CD14-positive monocyte (primary cell): ENCODE data around the gene POU2F1. TPM values are rescaled to one million over a fixed set of nuclear protein-coding genes. Genes with fewer than 3 reads are reported as not detected.
A peak's percentile ranks its signal among the peaks of the same experiment; 100 is the strongest.

ENCODE experiments used
- DNase-seq, 3 donors: peaks; one replicate each; pipeline ENCODE4 v3.0.0-alpha.2; 2011 to 2022
- H2AFZ ChIP-seq: 2 replicates; pipeline ENCODE4 v1.6.0; 2012; ENCODE audit warnings: mild to moderate bottlenecking, low read depth, low read length, inconsistent platforms; ENCODE audit not compliant: insufficient read depth, poor library complexity, severe bottlenecking
- H3K27ac ChIP-seq, 2 donors: 1 replicate in 1 of 2; 2 replicates in 1 of 2; pipeline ENCODE4 v1.5.1; 2012 to 2013; ENCODE audit warnings: low read length in 2 of 2, control low read depth in 1 of 2, inconsistent platforms in 1 of 2, low read depth in 1 of 2, mild to moderate bottlenecking in 1 of 2
- H3K27me3 ChIP-seq, 2 donors: one replicate each; pipeline versions ENCODE4 v1.6.0 to v1.6.1; 2011 to 2013; ENCODE audit warnings: low read length in 2 of 2; ENCODE audit not compliant: control insufficient read depth in 2 of 2, insufficient read depth in 2 of 2
- H3K36me3 ChIP-seq, 2 donors: replicated peaks in 1 of 2; 1 replicate in 1 of 2; 2 replicates in 1 of 2; pipeline versions ENCODE4 v1.5.1 to v1.6.1; 2012 to 2013; ENCODE audit warnings: low read length in 2 of 2, control low read depth in 1 of 2, inconsistent platforms in 1 of 2, mild to moderate bottlenecking in 1 of 2; ENCODE audit not compliant: insufficient read depth in 2 of 2, control insufficient read depth in 1 of 2
- H3K4me1 ChIP-seq, 2 donors: 1 replicate in 1 of 2; 2 replicates in 1 of 2; pipeline versions ENCODE4 v1.5.1 to v1.6.1; 2012 to 2013; ENCODE audit warnings: low read length in 2 of 2, control low read depth in 1 of 2, inconsistent platforms in 1 of 2, mild to moderate bottlenecking in 1 of 2, moderate library complexity in 1 of 2; ENCODE audit not compliant: insufficient read depth in 2 of 2, control insufficient read depth in 1 of 2
- H3K4me2 ChIP-seq: replicated peaks from 2 replicates; pipeline ENCODE3; 2012; ENCODE audit warnings: low read length, moderate library complexity, mild to moderate bottlenecking; ENCODE audit not compliant: poor library complexity, severe bottlenecking; ENCODE audit errors: extremely low read depth
- H3K4me3 ChIP-seq, 3 experiments: fragments of 200-600 bp in 1 of 3; sonication (generic) in 1 of 3; replicated peaks in 1 of 3; 1 replicate in 2 of 3; 2 replicates in 1 of 3; pipeline ENCODE4 v1.5.1; 2011 to 2013; ENCODE audit warnings: low read length in 3 of 3, mild to moderate bottlenecking in 3 of 3, control low read depth in 2 of 3, low read depth in 2 of 3, inconsistent platforms in 1 of 3, moderate library complexity in 1 of 3
- H3K79me2 ChIP-seq: 2 replicates; pipeline ENCODE4 v1.6.0; 2012; ENCODE audit warnings: mild to moderate bottlenecking, control low read depth, inconsistent platforms, low read length, moderate library complexity; ENCODE audit not compliant: insufficient read depth
- H3K9ac ChIP-seq: 2 replicates; pipeline ENCODE4 v1.6.0; 2017; ENCODE audit warnings: low read length, mild to moderate bottlenecking; ENCODE audit not compliant: insufficient read depth, poor library complexity, severe bottlenecking
- H3K9me3 ChIP-seq, 2 donors: replicated peaks in 1 of 2; 1 replicate in 1 of 2; 2 replicates in 1 of 2; pipeline versions ENCODE4 v1.5.1 to v1.6.1; 2012 to 2013; ENCODE audit warnings: low read length in 2 of 2, control low read depth in 1 of 2; ENCODE audit not compliant: control insufficient read depth in 1 of 2, insufficient read depth in 1 of 2
- H4K20me1 ChIP-seq: 2 replicates; pipeline ENCODE4 v1.6.0; 2012; ENCODE audit warnings: mild to moderate bottlenecking, low read length, control low read depth, moderate library complexity; ENCODE audit not compliant: insufficient read depth
- H3K27ac Mint-ChIP-seq, 7 donors: one replicate each; pipeline ENCODE4 v1.8.0; 2020; ENCODE audit warnings: mild to moderate bottlenecking in 7 of 7, mixed read lengths in 7 of 7, moderate library complexity in 6 of 7, inconsistent platforms in 2 of 7
- H3K27me3 Mint-ChIP-seq, 3 donors: one replicate each; pipeline ENCODE4 v1.8.0; 2021 to 2022; ENCODE audit warnings: low read depth in 3 of 3, mild to moderate bottlenecking in 3 of 3, mixed read lengths in 3 of 3, moderate library complexity in 3 of 3, inconsistent platforms in 1 of 3
- H3K36me3 Mint-ChIP-seq, 2 donors: one replicate each; pipeline ENCODE4 v1.8.0; 2020; ENCODE audit warnings: mixed read lengths in 2 of 2, inconsistent platforms in 1 of 2, mild to moderate bottlenecking in 1 of 2
- H3K4me1 Mint-ChIP-seq: one replicate; pipeline ENCODE4 v1.8.0; 2020; ENCODE audit warnings: mild to moderate bottlenecking, mixed read lengths
- H3K4me3 Mint-ChIP-seq, 2 donors: one replicate each; pipeline ENCODE4 v1.8.0; 2020; ENCODE audit warnings: mild to moderate bottlenecking in 2 of 2, mixed read lengths in 2 of 2, moderate library complexity in 1 of 2
- H3K9me3 Mint-ChIP-seq, 7 donors: one replicate each; pipeline ENCODE4 v1.8.0; 2020 to 2022; ENCODE audit warnings: mixed read lengths in 7 of 7, mild to moderate bottlenecking in 6 of 7, moderate library complexity in 6 of 7, inconsistent platforms in 2 of 7
- WGBS: methylation state at CpG from one replicate; pipeline ENCODE4 v1.1.5; 2013; ENCODE audit warnings: missing lambda C conversion rate; ENCODE audit not compliant: insufficient coverage; 5-methylcytosine and 5-hydroxymethylcytosine counted together
- intact Hi-C, 2 donors: fragments of 100-400 bp; cut with micrococcal nuclease; formaldehyde crosslinking; loops; one replicate each; pipeline versions ENCODE4 v1.15.0 to v1.15.1; 2023
- polyA plus RNA-seq, 3 donors: library from polyadenylated mRNA; depleted of rRNA in 1 of 3; unstranded in 2 of 3; stranded (reverse) in 1 of 3; fragments of 300-500 nt in 2 of 3; fragments of >200 nt in 1 of 3; fragmentation: Illumina TruSeq in 2 of 3; gene quantifications; 1 replicate in 2 of 3; 2 replicates in 1 of 3; pipeline ENCODE4 v1.2.3, GENCODE V29; 2012 to 2021
- TF ChIP-seq, protein P1 (sequence below): fragments of 200-600 bp; IDR thresholded peaks from one replicate; pipeline ENCODE4 v1.8.0; 2022; ENCODE audit warnings: antibody characterized with exemption, mild to moderate bottlenecking

POU2F1 gene
- polyA plus RNA-seq, 3 donors: 2.3 to 4.2 (median 3.9) TPM

DNA sequence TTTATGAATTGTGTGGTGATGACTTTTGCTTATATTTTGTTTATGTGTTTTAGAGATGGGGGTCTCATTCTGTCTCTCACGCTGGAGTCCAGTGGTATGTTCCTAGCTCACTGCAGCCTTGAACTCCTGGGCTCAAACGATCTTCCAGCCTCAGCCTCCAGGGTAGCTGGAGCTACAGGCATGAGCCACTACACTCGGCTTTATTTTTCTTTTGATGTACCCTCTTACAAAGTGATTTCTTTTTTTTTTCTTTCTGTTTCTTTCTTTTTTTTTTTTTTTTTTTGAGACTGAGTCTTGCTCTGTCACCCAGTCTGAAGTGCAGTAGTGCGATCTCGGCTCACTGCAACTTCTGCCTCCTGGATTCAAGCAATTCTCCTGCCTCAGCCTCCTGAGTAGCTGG is 250.9 kb downstream of the POU2F1 start:
- Mint-ChIP-seq H3K27ac (peak overlapping the region in 2 of 7 donors; percentile 3 to 55), H3K27me3 (peaks cover 2 to 10% (median 3%) of the 10 kb centered on the region in 3 donors), H3K4me3 (no peak overlapping the region), H3K36me3 (no peaks in the 10 kb centered on the region), H3K4me1 (no peaks in the 10 kb centered on the region), H3K9me3 (no peaks in the 10 kb centered on the region)
- Histone ChIP-seq H3K9ac (no peak overlapping the region), H3K4me3 (no peak overlapping the region), H3K4me2 (no peak overlapping the region), H2AFZ (no peak overlapping the region), H3K27me3 (no peaks in the 10 kb centered on the region), H3K27ac (no peak overlapping the region), H3K36me3 (no peaks in the 10 kb centered on the region), H3K4me1 (no peaks in the 10 kb centered on the region), H3K9me3 (no peaks in the 10 kb centered on the region), H3K79me2 (no peaks in the 10 kb centered on the region), H4K20me1 (no peaks in the 10 kb centered on the region)
- TF ChIP-seq, protein P1, sequence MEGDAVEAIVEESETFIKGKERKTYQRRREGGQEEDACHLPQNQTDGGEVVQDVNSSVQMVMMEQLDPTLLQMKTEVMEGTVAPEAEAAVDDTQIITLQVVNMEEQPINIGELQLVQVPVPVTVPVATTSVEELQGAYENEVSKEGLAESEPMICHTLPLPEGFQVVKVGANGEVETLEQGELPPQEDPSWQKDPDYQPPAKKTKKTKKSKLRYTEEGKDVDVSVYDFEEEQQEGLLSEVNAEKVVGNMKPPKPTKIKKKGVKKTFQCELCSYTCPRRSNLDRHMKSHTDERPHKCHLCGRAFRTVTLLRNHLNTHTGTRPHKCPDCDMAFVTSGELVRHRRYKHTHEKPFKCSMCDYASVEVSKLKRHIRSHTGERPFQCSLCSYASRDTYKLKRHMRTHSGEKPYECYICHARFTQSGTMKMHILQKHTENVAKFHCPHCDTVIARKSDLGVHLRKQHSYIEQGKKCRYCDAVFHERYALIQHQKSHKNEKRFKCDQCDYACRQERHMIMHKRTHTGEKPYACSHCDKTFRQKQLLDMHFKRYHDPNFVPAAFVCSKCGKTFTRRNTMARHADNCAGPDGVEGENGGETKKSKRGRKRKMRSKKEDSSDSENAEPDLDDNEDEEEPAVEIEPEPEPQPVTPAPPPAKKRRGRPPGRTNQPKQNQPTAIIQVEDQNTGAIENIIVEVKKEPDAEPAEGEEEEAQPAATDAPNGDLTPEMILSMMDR: no peak
- intact Hi-C loops: no loop called here
- WGBS: 80% methylated on average over 1 of the region's 5 CpGs
- DNase-seq: no peak

DNA sequence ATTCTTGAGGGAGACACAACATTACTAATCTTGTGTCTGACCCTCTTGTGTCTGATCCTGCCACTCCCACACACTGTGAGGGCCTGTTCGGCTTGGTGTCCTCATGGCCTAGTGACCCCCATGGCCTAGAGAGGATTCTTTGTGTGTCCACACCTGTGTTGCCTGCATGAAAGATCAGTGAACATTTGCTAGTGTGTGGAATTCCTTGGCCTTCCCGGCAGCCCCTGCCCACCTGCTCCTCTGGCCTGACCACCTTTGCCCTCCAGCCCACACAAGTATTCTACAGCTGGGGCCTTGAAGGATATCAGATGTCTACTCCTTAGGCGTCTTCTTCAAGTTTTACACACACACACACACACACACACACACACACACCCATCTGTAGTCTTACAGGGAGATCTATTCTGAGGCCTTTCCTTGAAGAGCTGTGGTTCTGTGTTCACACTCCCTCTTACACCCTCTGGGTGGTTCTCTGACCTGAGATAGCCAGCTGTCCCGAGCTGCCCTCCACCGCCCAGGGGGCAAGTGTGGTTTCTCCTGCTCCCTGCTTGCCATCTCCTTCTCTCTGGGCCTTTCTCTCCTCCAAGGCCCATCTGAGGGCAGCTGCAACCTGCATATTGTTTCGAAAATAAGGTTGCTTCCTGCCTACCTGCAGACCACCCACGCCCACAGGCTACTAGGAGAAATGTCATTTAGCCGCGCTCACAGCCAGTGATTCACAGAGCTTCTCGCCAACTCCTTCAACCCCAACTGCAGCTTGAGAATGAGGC is 252.3 kb downstream of the POU2F1 start:
- no peak overlapping the region for H3K9ac ChIP-seq
- Mint-ChIP-seq H3K4me1 (no peaks in the 10 kb centered on the region), H3K27ac (peak overlapping the region in 1 of 7 donors; percentile 35), H3K27me3 (peaks cover 2 to 10% (median 5%) of the 10 kb centered on the region in 3 donors), H3K9me3 (no peaks in the 10 kb centered on the region), H3K36me3 (no peaks in the 10 kb centered on the region), H3K4me3 (no peak overlapping the region)
- no peaks in the 10 kb centered on the region for H4K20me1 ChIP-seq
- H2AFZ ChIP-seq: no peak overlapping the region
- H3K9me3 ChIP-seq: no peaks in the 10 kb centered on the region
- no peak overlapping the region for H3K27ac ChIP-seq
- H3K79me2 ChIP-seq: no peaks in the 10 kb centered on the region
- no peak overlapping the region for H3K4me2 ChIP-seq
- 89% methylated on average over 8 of the region's 10 CpGs for WGBS
- intact Hi-C loops: no loop called here
- no peak for DNase-seq
- H3K4me3 ChIP-seq: no peak overlapping the region
- H3K4me1 ChIP-seq: no peaks in the 10 kb centered on the region
- no peaks in the 10 kb centered on the region for H3K36me3 ChIP-seq
- TF ChIP-seq, protein P1: no peak
- H3K27me3 ChIP-seq: no peaks in the 10 kb centered on the region
